ENCODE results near the gene OGDH. TPM values are rescaled to one million over a fixed set of nuclear protein-coding genes. Genes with fewer than 3 reads are reported as not detected.

Gene OGDH
- total and polyA plus RNA-seq, 2 experiments from 2014 or later, result 31.4 to 75.3 TPM

- H3K27me3 ChIP-seq (replicated peaks; ENCODE audit: insufficient read depth), result no peaks in the 10 kb centered on the region
- peaks cover 9% of the 10 kb centered on the region for H3K36me3 ChIP-seq (ENCODE audit: low read depth)
- H3K79me2 ChIP-seq (ENCODE audit: insufficient read depth), result peaks cover 86% of the 10 kb centered on the region
- no peak overlapping the region for H2AFZ ChIP-seq
- no peak for DNase-seq
- H3K9ac ChIP-seq, result no peak overlapping the region
- no peaks in the 10 kb centered on the region for H3K9me2 ChIP-seq (ENCODE audit: insufficient read depth)
- H3F3A ChIP-seq (ENCODE audit: insufficient read depth), result peaks cover 7% of the 10 kb centered on the region; the same call in 1 of the 2 replicates
- no peaks in the 10 kb centered on the region for H3K9me3 ChIP-seq (ENCODE audit: low read depth)
- H4K20me1 ChIP-seq (ENCODE audit: insufficient read depth), result no peaks in the 10 kb centered on the region
- H3K27ac ChIP-seq, result no peak overlapping the region
- TF ChIP-seq EZH2 (IDR thresholded peaks at IDR 0.05; ENCODE audit: insufficient read depth, poor library complexity, severe bottlenecking) (no peak), EZH2phosphoT487 (IDR thresholded peaks at IDR 0.05; ENCODE audit: insufficient read depth, low read depth) (no peak)
- H3K4me2 ChIP-seq (ENCODE audit: unreplicated experiment), result no peak overlapping the region
- 91 to 94% methylated on average over 6 of the region's 6 CpGs for WGBS, 2 experiments (ENCODE audit: low coverage in 1 of 2, low lambda C conversion rate in 2 of 2, missing lambda C conversion rate in 2 of 2)
- H3K4me3 ChIP-seq, result no peak overlapping the region
- in situ Hi-C loops (cut with MboI), result no loop called here
- H3K4me1 ChIP-seq (ENCODE audit: insufficient read depth), result peaks cover 16% of the 10 kb centered on the region
Observed at GRCh38 chr7:44625526-44626471, 19.4 kb downstream of the OGDH start.

- in situ Hi-C loops (cut with MboI), result no loop called here
- Histone ChIP-seq H3F3A (ENCODE audit: insufficient read depth) (peaks cover 5% of the 10 kb centered on the region; the same call in 1 of the 2 replicates), H3K9ac (no peak overlapping the region), H3K79me2 (ENCODE audit: insufficient read depth) (peaks cover 84% of the 10 kb centered on the region), H4K20me1 (ENCODE audit: insufficient read depth) (no peaks in the 10 kb centered on the region), H3K36me3 (ENCODE audit: low read depth) (peaks cover 9% of the 10 kb centered on the region), H2AFZ (no peak overlapping the region), H3K27ac (no peak overlapping the region), H3K4me1 (ENCODE audit: insufficient read depth) (peaks cover 8% of the 10 kb centered on the region; the same call in 1 of the 2 replicates), H3K4me3 (no peak overlapping the region), H3K9me3 (ENCODE audit: low read depth) (no peaks in the 10 kb centered on the region), H3K9me2 (ENCODE audit: insufficient read depth) (no peaks in the 10 kb centered on the region), H3K27me3 (replicated peaks; ENCODE audit: insufficient read depth) (no peaks in the 10 kb centered on the region), H3K4me2 (ENCODE audit: unreplicated experiment) (no peak overlapping the region)
- TF ChIP-seq EZH2phosphoT487 (IDR thresholded peaks at IDR 0.05; ENCODE audit: insufficient read depth, low read depth) (no peak), EZH2 (IDR thresholded peaks at IDR 0.05; ENCODE audit: insufficient read depth, poor library complexity, severe bottlenecking) (no peak)
- DNase-seq, result no peak
- WGBS, 2 experiments (ENCODE audit: low coverage in 1 of 2, low lambda C conversion rate in 2 of 2, missing lambda C conversion rate in 2 of 2), result 63 to 68% methylated on average over 4 of the region's 4 CpGs
Observed at GRCh38 chr7:44626620-44627019, 20.2 kb downstream of the OGDH start.

- Histone ChIP-seq H3K4me2 (ENCODE audit: unreplicated experiment) (no peak overlapping the region), H3K36me3 (ENCODE audit: low read depth) (peaks cover 5% of the 10 kb centered on the region), H3F3A (ENCODE audit: insufficient read depth) (peaks cover 28% of the 10 kb centered on the region), H3K9me3 (ENCODE audit: low read depth) (no peaks in the 10 kb centered on the region), H3K79me2 (ENCODE audit: insufficient read depth) (peaks cover 60% of the 10 kb centered on the region), H3K27ac (no peak overlapping the region), H3K9me2 (ENCODE audit: insufficient read depth) (no peaks in the 10 kb centered on the region), H4K20me1 (ENCODE audit: insufficient read depth) (no peaks in the 10 kb centered on the region), H3K27me3 (replicated peaks; ENCODE audit: insufficient read depth) (no peaks in the 10 kb centered on the region), H3K4me1 (ENCODE audit: insufficient read depth) (peaks cover 24% of the 10 kb centered on the region), H3K9ac (no peak overlapping the region), H2AFZ (no peak overlapping the region), H3K4me3 (no peak overlapping the region)
- WGBS, 2 experiments (ENCODE audit: low coverage in 1 of 2, low lambda C conversion rate in 2 of 2, missing lambda C conversion rate in 2 of 2), result 83 to 87% methylated on average over 13 of the region's 13 CpGs
- in situ Hi-C loops (cut with MboI), result no loop called here
- no peak for DNase-seq
- no peak for TF ChIP-seq EZH2 (IDR thresholded peaks at IDR 0.05; ENCODE audit: insufficient read depth, poor library complexity, severe bottlenecking)
- no peak for TF ChIP-seq EZH2phosphoT487 (IDR thresholded peaks at IDR 0.05; ENCODE audit: insufficient read depth, low read depth)
Observed at GRCh38 chr7:44629829-44630522, 23.5 kb downstream of the OGDH start.

GRCh38 chr7:44630792-44631457 lies 24.5 kb downstream of the OGDH start:
- in situ Hi-C loops (cut with MboI), result no loop called here
- peaks cover 31% of the 10 kb centered on the region for H3F3A ChIP-seq (ENCODE audit: insufficient read depth)
- no peak overlapping the region for H3K4me3 ChIP-seq
- peaks cover 57% of the 10 kb centered on the region for H3K79me2 ChIP-seq (ENCODE audit: insufficient read depth)
- no peak overlapping the region for H2AFZ ChIP-seq
- 74 to 78% methylated on average over 11 of the region's 11 CpGs for WGBS, 2 experiments (ENCODE audit: low coverage in 1 of 2, low lambda C conversion rate in 2 of 2, missing lambda C conversion rate in 2 of 2)
- H4K20me1 ChIP-seq (ENCODE audit: insufficient read depth), result no peaks in the 10 kb centered on the region
- H3K27ac ChIP-seq, result no peak overlapping the region
- no peaks in the 10 kb centered on the region for H3K9me3 ChIP-seq (ENCODE audit: low read depth)
- no peaks in the 10 kb centered on the region for H3K9me2 ChIP-seq (ENCODE audit: insufficient read depth)
- no peak for DNase-seq
- H3K36me3 ChIP-seq (ENCODE audit: low read depth), result no peaks in the 10 kb centered on the region; the same call in 1 of the 2 replicates
- no peaks in the 10 kb centered on the region for H3K27me3 ChIP-seq (replicated peaks; ENCODE audit: insufficient read depth)
- TF ChIP-seq EZH2phosphoT487 (IDR thresholded peaks at IDR 0.05; ENCODE audit: insufficient read depth, low read depth) (no peak), EZH2 (IDR thresholded peaks at IDR 0.05; ENCODE audit: insufficient read depth, poor library complexity, severe bottlenecking) (no peak)
- H3K4me2 ChIP-seq (ENCODE audit: unreplicated experiment), result no peak overlapping the region
- no peak overlapping the region for H3K9ac ChIP-seq
- H3K4me1 ChIP-seq (ENCODE audit: insufficient read depth), result peaks cover 27% of the 10 kb centered on the region
